Natural killer cell (primary cell): ENCODE results near the gene CRKL. TPM values are rescaled to one million over a fixed set of nuclear protein-coding genes. Genes with fewer than 3 reads are reported as not detected.
"Not testable (repeated sequence)": the region's sequence is repeated elsewhere in the genome, so short reads cannot be mapped to it uniquely, and the experiment has no call there.

Experiments
- ATAC-seq, 3 donors: fragments of 150-1000 bp in 2 of 3; fragments of 200-7000 bp in 1 of 3; cut with Tn5 transposase; 1 replicate in 1 of 3; 2 replicates in 2 of 3; pipeline ENCODE4 v1.10.0; 2021; ENCODE audit warnings: mild to moderate bottlenecking in 2 of 3, moderate library complexity in 2 of 3
- DNase-seq, 2 donors: peaks; one replicate each; pipeline versions ENCODE4 v3.0.0 to v3.0.0-alpha.2; 2013 to 2021; ENCODE audit warnings: mixed read lengths in 1 of 2
- H3K27ac ChIP-seq: one replicate; pipeline ENCODE4 v1.5.1; 2013; ENCODE audit warnings: mild to moderate bottlenecking, low read length
- H3K27me3 ChIP-seq: one replicate; pipeline ENCODE4 v1.6.1; 2013; ENCODE audit warnings: low read length; ENCODE audit not compliant: control insufficient read depth, insufficient read depth
- H3K36me3 ChIP-seq: one replicate; pipeline ENCODE4 v1.6.1; 2013; ENCODE audit warnings: low read length; ENCODE audit not compliant: control insufficient read depth, insufficient read depth
- H3K4me1 ChIP-seq: one replicate; pipeline ENCODE4 v1.6.1; 2013; ENCODE audit warnings: low read length; ENCODE audit not compliant: control insufficient read depth, insufficient read depth
- H3K4me3 ChIP-seq: one replicate; pipeline ENCODE4 v1.5.1; 2013; ENCODE audit warnings: low read length
- H3K9me3 ChIP-seq: one replicate; pipeline ENCODE4 v1.6.1; 2013; ENCODE audit warnings: low read length; ENCODE audit not compliant: control insufficient read depth, insufficient read depth
- H3K27ac Mint-ChIP-seq, 2 donors: one replicate each; pipeline ENCODE4 v1.8.0; 2022; ENCODE audit warnings: mild to moderate bottlenecking in 2 of 2, mixed read lengths in 2 of 2, moderate library complexity in 1 of 2
- H3K27me3 Mint-ChIP-seq, 2 donors: one replicate each; pipeline ENCODE4 v1.8.0; 2022; ENCODE audit warnings: low read depth in 2 of 2, mixed read lengths in 2 of 2
- H3K36me3 Mint-ChIP-seq: one replicate; pipeline ENCODE4 v1.8.0; 2022; ENCODE audit warnings: mixed read lengths
- H3K4me1 Mint-ChIP-seq, 2 donors: one replicate each; pipeline ENCODE4 v1.8.0; 2022; ENCODE audit warnings: mixed read lengths in 2 of 2
- H3K4me3 Mint-ChIP-seq: one replicate; pipeline ENCODE4 v1.8.0; 2022; ENCODE audit warnings: mild to moderate bottlenecking, moderate library complexity, mixed read lengths
- H3K9me3 Mint-ChIP-seq, 2 donors: one replicate each; pipeline ENCODE4 v1.8.0; 2022; ENCODE audit warnings: mixed read lengths in 2 of 2
- WGBS: methylation state at CpG from one replicate; pipeline ENCODE4 v1.1.7; 2013; ENCODE audit warnings: missing lambda C conversion rate; ENCODE audit not compliant: insufficient coverage; 5-methylcytosine and 5-hydroxymethylcytosine counted together
- intact Hi-C: fragments of 100-400 bp; cut with micrococcal nuclease; formaldehyde crosslinking; loops from one replicate; pipeline ENCODE4 v1.14.2; 2022
- total RNA-seq, 4 donors: library from RNA; stranded (reverse); fragments of 120-200 nt in 1 of 4; gene quantifications; one replicate each; pipeline versions ENCODE4 v1.2.3 to v1.2.4, GENCODE V29; 2013 to 2022
- TF ChIP-seq, protein P1 (sequence below): fragments of 200-600 bp; IDR thresholded peaks from one replicate; pipeline ENCODE4 v1.8.0; 2022; ENCODE audit warnings: antibody characterized with exemption

Gene CRKL
- total RNA-seq, 3 donors from 2014 or later (not counting 1 experiment from before 2014, with no cell fraction given): 50.7 to 71.2 (median 67.4) TPM

DNA sequence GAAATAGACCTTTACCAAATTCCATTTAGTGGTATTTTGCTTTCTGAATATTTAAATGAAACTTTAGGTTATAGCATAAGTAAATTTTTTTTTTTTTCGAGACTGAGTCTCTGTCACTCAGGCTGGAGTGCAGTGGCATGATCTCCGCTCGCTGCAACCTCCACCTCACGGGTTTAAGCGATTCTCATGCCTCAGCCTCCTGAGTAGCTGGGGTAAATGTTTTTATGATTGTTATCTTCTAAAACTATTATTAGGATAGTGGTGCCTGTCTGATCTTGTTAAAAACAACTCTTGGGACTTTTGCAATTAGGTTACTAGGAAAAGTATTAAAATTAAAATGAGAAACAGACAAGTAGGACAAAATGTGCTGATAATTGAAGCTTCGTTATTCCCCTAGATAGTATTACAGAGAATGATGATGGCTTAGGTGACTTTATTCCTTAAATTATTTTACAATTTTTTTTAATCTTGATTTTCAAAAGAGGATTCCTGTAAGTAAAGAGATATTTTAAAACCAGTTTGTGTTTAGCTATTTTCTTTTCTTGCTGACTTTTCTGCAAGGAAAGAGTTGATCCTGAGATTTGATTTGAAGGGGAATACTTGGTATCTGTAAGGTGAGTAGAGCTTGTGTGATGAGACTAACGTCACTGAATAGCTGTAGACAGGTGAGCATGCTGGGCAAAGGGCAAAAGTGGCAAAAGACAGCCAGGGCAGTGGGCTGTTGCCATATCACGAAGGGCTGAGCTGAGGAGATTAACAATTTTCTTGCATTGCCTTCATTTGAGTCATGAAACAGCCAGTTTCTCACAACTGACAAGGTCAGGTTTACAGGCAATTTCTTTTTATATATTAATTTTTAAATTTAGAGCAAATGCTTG lies 20.8 kb downstream of the CRKL start:
- H3K27me3 Mint-ChIP-seq: no peaks in the 10 kb centered on the region

DNA sequence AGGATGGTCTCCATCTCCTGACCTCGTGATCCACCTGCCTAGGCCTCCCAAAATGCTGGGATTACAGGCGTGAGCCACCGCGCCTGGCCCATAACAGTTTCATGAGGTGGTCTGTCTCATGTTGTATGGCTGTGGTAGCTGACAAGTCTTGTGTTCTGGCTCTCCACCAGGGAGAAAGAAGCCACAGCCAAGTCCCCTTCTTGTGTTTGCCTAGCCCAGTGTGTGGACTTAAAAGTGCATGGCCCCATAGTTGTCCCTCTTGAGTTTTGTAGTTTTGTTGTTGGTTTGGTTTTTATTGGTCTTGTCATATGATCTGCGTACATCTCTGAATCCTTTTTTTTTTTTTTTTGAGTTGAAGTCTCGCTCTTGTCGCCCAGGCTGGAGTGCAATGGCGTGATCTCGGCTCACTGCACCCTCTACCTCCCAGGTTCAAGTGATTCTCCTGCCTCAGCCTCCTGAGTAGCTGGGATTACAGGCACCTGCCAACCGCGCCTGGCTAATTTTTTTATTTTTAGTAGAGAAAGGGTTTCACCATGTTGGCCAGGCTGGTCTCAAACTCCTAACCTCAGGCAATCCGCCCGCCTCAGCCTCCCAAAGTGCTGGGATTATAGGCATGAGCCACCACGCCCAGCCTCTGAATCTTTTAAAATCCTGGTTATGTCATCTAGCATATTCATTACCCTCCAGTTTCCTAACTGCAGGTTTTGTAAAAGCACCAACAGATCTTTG lies 22.4 kb downstream of the CRKL start:
- DNase-seq, H3K9me3 Mint-ChIP-seq, H3K36me3 Mint-ChIP-seq, H3K4me3 Mint-ChIP-seq, H3K27me3 ChIP-seq, H3K9me3 ChIP-seq, H3K4me3 ChIP-seq, H3K27me3 Mint-ChIP-seq, intact Hi-C loops, H3K27ac ChIP-seq, ATAC-seq: not testable (repeated sequence)
- Mint-ChIP-seq H3K4me1 (peaks cover 74 to 76% of the 10 kb centered on the region in 2 donors), H3K27ac (peak overlapping the region; percentile 12 to 53)
- 93% methylated on average over 10 of the region's 14 CpGs for WGBS
- peaks cover 15% of the 10 kb centered on the region for H3K4me1 ChIP-seq
- peaks cover 14% of the 10 kb centered on the region for H3K36me3 ChIP-seq

More for the DNA sequence above, 20.8 kb downstream of the CRKL start:
- Histone ChIP-seq H3K4me3 (no peak overlapping the region), H3K4me1 (peaks cover 15% of the 10 kb centered on the region), H3K9me3 (no peaks in the 10 kb centered on the region), H3K27me3 (no peaks in the 10 kb centered on the region), H3K36me3 (peaks cover 25% of the 10 kb centered on the region), H3K27ac (no peak overlapping the region)
- H3K27ac Mint-ChIP-seq: peak overlapping the region; percentile 67 to 84
- intact Hi-C loops: no loop called here
- TF ChIP-seq, protein P1, sequence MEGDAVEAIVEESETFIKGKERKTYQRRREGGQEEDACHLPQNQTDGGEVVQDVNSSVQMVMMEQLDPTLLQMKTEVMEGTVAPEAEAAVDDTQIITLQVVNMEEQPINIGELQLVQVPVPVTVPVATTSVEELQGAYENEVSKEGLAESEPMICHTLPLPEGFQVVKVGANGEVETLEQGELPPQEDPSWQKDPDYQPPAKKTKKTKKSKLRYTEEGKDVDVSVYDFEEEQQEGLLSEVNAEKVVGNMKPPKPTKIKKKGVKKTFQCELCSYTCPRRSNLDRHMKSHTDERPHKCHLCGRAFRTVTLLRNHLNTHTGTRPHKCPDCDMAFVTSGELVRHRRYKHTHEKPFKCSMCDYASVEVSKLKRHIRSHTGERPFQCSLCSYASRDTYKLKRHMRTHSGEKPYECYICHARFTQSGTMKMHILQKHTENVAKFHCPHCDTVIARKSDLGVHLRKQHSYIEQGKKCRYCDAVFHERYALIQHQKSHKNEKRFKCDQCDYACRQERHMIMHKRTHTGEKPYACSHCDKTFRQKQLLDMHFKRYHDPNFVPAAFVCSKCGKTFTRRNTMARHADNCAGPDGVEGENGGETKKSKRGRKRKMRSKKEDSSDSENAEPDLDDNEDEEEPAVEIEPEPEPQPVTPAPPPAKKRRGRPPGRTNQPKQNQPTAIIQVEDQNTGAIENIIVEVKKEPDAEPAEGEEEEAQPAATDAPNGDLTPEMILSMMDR: no peak
- ATAC-seq (no peak), DNase-seq (no peak)
- peaks cover 71 to 80% of the 10 kb centered on the region in 2 donors for H3K4me1 Mint-ChIP-seq
- H3K4me3 Mint-ChIP-seq: peak overlapping the region; percentile 33
- peaks cover 5% of the 10 kb centered on the region for H3K36me3 Mint-ChIP-seq
- WGBS: 86% methylated on average over 7 of the region's 8 CpGs
- no peaks in the 10 kb centered on the region for H3K9me3 Mint-ChIP-seq

DNA sequence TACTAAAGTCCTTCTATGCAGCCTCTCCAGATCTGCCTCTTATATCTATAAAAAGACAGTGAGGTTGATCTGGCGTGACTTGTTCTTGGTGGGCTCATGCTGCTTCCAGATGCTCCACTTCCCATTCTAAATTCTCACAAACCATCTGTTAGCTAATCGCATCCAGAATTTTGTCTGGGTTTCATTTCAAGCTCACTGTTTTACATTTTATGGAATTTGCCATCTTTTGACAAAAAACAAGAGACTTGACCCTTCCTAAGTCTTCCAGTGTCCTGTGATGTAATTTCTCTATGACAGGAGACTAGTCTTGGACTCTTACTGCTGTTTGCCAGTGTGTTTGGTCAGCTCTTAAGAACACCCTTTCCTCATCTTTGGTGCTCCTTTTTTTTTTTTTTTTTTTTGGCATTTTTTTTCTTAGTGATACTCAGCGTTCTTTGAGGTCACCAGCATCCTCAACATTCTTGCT lies 23.0 kb downstream of the CRKL start:
- no peaks in the 10 kb centered on the region for H3K36me3 Mint-ChIP-seq
- ATAC-seq (no peak), DNase-seq (no peak)
- intact Hi-C loops: no loop called here
- peaks cover 15% of the 10 kb centered on the region for H3K4me1 ChIP-seq
- no peak overlapping the region for H3K27ac ChIP-seq
- WGBS: 93% methylated on average over 2 of the region's 3 CpGs
- H3K27me3 ChIP-seq: no peaks in the 10 kb centered on the region
- TF ChIP-seq, protein P1: no peak
- no peaks in the 10 kb centered on the region for H3K9me3 ChIP-seq
- no peak overlapping the region for H3K4me3 Mint-ChIP-seq
- H3K9me3 Mint-ChIP-seq: no peaks in the 10 kb centered on the region
- peak overlapping the region in 1 of 2 donors; percentile 12 for H3K27ac Mint-ChIP-seq
- peaks cover 73 to 76% of the 10 kb centered on the region in 2 donors for H3K4me1 Mint-ChIP-seq
- H3K4me3 ChIP-seq: no peak overlapping the region
- H3K27me3 Mint-ChIP-seq: no peaks in the 10 kb centered on the region
- H3K36me3 ChIP-seq: peaks cover 12% of the 10 kb centered on the region

DNA sequence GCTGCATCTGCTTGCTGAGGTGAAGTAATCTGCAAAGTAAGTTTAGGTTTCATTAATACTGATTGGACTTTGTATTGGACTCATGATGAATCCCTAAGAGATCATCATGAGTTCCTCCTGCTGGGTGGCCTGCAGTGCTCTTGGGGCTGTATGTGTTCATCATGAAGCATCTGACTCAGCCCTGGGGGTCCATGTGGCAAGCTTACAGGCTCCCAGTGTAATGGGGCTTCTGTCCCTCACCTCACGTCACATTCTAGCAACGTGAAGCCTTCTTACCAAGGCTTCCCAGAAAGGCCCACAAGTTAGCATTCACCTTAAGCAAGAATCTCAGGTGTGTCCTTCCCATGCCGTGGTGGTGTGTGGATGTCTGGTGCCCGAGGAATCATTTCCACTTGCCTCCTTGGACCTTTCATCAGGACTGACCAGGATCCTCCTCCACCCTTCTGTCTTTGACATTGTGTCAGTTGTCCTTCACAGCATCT lies 23.7 kb downstream of the CRKL start:
- no peaks in the 10 kb centered on the region for H3K9me3 Mint-ChIP-seq
- no peak for ATAC-seq
- 97% methylated on average over 4 of the region's 4 CpGs for WGBS
- H3K27ac Mint-ChIP-seq: peak overlapping the region; percentile 12 to 51
- peaks cover 11% of the 10 kb centered on the region for H3K36me3 ChIP-seq
- peaks cover 80 to 83% of the 10 kb centered on the region in 2 donors for H3K4me1 Mint-ChIP-seq
- peaks cover 15% of the 10 kb centered on the region for H3K4me1 ChIP-seq
- H3K9me3 ChIP-seq: no peaks in the 10 kb centered on the region
- no peak overlapping the region for H3K27ac ChIP-seq
- H3K4me3 ChIP-seq: no peak overlapping the region
- no peak for DNase-seq
- no peaks in the 10 kb centered on the region for H3K27me3 ChIP-seq
- intact Hi-C loops: no loop called here
- H3K36me3 Mint-ChIP-seq: no peaks in the 10 kb centered on the region
- peak overlapping the region; percentile 40 for H3K4me3 Mint-ChIP-seq
- TF ChIP-seq, protein P1: no peak
- H3K27me3 Mint-ChIP-seq: no peaks in the 10 kb centered on the region

DNA sequence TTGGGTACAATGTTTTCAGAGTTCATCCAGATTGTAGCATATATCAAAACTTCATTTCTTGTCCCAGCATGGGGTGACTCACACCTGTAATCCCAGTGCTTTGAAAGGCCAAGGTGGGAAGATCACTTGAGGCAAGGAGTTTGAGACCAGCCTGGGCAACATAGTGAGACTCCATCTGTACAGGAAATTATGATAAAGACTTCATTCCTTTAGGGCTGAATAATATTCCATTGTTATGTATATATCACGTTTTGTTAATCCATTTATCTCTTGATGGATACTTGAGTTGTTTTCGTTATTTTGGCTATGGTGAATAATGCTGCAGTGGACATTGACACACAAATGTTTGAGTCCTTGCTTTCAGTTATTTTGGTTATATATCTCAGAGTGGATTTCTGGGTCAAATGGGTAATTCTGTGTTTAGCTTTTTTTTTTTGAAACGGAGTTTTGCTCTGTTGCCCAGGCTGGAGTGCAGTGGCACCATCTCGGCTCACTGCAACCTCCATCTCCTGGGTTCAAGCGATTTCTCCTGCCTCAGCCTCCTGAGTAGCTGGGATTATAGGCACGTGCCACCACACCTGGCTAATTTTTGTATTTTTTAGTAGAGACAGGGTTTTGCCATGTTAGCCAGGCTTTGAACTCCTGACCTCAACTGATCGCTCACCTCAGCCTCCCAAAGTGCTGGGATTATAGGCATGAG lies 25.1 kb downstream of the CRKL start:
- H3K4me1 ChIP-seq: peaks cover 11% of the 10 kb centered on the region
- intact Hi-C loops, H3K36me3 Mint-ChIP-seq, H3K9me3 ChIP-seq, H3K27me3 ChIP-seq, H3K27ac ChIP-seq, H3K9me3 Mint-ChIP-seq, H3K4me3 ChIP-seq, H3K27me3 Mint-ChIP-seq, ATAC-seq, H3K36me3 ChIP-seq, H3K4me3 Mint-ChIP-seq, DNase-seq: not testable (repeated sequence)
- Mint-ChIP-seq H3K27ac (peak overlapping the region; percentile 48 to 73), H3K4me1 (peaks cover 86 to 88% of the 10 kb centered on the region in 2 donors)
- WGBS: 97% methylated on average over 7 of the region's 7 CpGs
